Stimulated activated CD8-positive, alpha-beta memory T cell treated with anti-CD3 and anti-CD28 coated beads, Interleukin-2, amount 100 ng/mL, for 48 hours (primary cell): ENCODE measurements around the gene SCN8A.
"Not testable (repeated sequence)": the region's sequence is repeated elsewhere in the genome, so short reads cannot be mapped to it uniquely, and the experiment has no call there.

Source experiments
- DNase-seq, 2 donors: peaks; one replicate each; pipeline ENCODE4 v3.0.0-alpha.2; 2020; ENCODE audit warnings: low read depth in 2 of 2

Gene SCN8A

GRCh38 chr12:51622564-51622963 is 31.5 kb downstream of the SCN8A start:
- no peak for DNase-seq

- DNase-seq: no peak
Observed at GRCh38 chr12:51625370-51625769, 34.3 kb downstream of the SCN8A start.

GRCh38 chr12:51626115-51626514 is 35.1 kb downstream of the SCN8A start:
- DNase-seq: no peak

DNA sequence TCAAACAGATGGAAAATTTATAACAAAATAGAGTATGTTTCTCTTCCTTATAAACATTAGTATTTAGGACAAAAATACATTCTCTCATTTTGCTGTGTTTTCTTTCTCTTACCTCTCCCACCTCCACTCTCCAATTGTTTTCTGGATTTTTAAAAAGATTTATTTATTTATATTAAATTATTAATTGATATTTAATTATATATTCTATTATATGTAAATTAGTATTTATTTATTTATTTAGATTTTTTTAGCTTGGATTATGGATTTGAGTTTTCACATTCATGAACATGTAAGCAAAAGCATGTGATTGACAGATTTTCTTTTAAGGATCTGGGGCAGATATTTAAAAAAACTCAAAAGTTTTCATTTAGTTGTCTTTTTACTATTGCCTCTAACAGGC is 35.6 kb downstream of the SCN8A start:
- DNase-seq: no peak

- DNase-seq: no peak
Observed at GRCh38 chr12:51630256-51630880, 39.3 kb downstream of the SCN8A start.

GRCh38 chr12:51630986-51631385 is 40.0 kb downstream of the SCN8A start:
- DNase-seq: no peak

DNA sequence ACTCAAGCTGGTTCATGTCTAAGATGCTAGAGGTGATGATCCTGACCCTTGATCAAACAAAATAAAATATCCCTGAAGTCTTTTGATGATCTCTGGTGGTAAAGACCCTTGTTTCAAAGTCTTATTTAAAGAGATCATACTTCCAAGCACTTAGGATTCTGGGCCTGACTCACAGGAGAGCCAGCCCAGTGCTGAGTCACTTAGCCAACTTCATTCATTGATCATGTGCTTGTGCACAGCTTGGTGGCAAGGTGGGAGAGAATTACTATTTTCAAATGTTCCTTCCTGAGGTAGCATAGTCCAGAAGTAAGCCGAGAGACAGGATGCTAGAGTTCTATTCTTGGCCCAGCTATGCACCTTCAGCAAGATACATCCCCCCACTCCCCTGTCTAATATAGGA is 40.6 kb downstream of the SCN8A start:
- DNase-seq: no peak

- DNase-seq: no peak
Observed at GRCh38 chr12:51632623-51633022, 41.6 kb downstream of the SCN8A start.

- DNase-seq: no peak
Observed at GRCh38 chr12:51635346-51635745, 44.3 kb downstream of the SCN8A start.

GRCh38 chr12:51636581-51636980 is 45.5 kb downstream of the SCN8A start:
- DNase-seq: no peak

- no peak for DNase-seq
Observed at GRCh38 chr12:51636986-51637385, 46.0 kb downstream of the SCN8A start.

DNA sequence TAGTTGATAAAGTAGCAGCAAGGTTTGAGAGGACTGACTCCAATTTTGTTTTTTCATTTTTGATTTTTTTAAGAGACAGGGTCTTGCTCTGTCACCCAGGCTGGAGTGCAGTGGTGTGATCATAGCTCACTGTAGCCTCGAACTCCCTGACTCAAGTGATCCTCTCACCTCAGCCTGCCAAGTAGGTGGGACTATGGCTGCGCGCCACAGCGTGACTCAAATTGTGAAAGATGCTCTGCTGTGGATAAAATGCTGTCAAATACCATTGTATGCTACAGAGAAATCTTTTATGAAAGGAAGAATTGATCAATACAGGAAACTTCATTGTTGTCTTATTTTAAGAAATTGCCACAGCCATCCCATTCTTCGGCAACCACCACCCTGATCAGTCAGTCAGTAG is 48.3 kb downstream of the SCN8A start:
- DNase-seq: peak in 1 of 2 donors; percentile 0

DNA sequence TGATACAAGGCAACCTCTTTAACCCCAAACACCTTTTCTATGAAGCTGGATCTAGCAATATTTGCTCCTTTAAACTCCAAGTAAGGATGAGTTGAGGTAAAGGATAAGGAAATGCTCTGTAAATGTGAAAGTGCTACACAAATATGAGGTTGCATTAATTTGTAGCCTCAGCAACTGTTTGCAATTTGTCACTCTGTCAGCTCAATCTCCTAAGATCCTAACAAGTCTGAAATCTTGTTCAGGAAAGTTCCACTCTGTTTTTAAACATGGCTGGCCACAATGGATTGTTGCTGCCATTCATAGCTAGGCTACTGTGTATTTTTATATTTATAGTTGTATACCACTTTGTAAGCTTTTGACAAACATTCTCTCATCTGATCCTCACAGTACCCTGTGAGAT is 51.3 kb downstream of the SCN8A start:
- DNase-seq: no peak

- DNase-seq: no peak
Observed at GRCh38 chr12:51643951-51644350, 52.9 kb downstream of the SCN8A start.

DNA sequence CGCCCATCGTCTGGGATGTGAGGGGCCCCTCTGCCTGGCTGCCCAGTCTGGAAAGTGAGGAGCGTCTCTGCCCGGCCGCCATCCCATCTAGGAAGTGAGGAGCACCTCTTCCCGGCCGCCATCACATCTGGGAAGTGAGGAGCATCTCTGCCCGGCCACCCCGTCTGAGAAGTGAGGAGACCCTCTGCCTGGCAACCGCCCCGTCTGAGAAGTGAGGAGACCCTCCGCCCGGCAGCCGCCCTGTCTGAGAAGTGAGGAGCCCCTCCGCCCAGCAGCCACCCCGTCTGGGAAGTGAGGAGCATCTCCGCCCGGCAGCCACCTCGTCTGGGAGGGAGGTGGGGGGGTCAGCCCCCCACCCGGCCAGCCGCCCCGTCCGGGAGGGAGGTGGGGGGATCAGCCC is 53.7 kb downstream of the SCN8A start:
- not testable (repeated sequence) for DNase-seq

DNA sequence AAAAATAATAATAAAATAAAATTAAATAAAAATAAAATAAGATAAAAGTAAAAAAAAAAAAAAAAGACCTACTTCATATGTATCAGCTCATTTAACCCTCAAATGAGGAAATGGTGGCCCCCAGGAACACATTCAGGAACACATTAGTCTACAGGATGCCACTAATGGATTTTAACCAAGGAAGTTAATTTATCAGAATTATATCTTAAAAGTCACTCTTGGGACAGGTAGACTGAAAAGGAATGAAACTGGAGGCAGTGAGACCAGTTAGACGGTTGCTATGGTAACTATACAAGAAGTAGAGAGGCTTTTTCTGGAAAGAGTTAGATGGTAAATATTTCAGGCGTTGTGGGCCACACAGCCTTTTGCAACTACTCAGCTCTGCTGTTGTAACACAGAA is 54.9 kb downstream of the SCN8A start:
- DNase-seq: no peak

DNA sequence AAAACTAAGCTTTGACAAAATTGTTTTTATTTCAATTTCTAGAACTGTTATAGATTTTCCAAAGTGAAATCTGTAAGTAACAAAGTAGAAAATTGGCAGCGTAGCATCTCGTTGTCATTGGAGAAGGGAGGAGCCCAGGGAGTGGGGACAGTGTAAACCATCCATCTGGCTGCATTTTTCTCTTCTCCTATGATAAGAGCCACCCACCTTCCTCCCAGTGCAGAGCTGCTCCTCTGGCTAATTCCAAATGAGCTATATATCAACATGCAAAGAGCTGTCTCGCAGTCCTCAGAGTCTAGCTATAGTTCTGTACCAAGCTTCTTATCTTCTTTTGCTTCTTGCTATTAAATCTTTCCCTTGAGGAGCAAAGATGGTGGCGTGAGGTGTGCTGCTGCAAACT is 56.6 kb downstream of the SCN8A start:
- no peak for DNase-seq

DNA sequence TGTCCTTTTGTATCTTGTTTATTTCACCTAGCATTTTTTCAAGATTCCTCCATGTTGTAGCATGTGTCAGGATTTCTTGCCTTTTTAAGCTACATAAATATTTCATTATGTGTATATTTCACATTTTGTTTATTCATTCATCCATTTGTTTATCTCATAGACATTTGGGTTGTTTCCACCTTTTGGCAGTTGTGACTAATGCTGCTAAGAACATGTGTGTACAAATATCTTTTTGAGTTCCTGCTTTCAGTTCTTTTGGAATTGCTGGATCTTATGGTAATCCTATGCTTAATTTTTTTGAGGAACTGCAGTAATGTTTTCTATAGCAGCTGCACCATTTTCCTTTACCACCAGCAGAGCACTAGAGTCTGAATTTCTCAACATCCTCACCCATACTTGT is 62.4 kb downstream of the SCN8A start:
- no peak for DNase-seq

- no peak for DNase-seq
Observed at GRCh38 chr12:51661199-51661598, 70.2 kb downstream of the SCN8A start.

DNA sequence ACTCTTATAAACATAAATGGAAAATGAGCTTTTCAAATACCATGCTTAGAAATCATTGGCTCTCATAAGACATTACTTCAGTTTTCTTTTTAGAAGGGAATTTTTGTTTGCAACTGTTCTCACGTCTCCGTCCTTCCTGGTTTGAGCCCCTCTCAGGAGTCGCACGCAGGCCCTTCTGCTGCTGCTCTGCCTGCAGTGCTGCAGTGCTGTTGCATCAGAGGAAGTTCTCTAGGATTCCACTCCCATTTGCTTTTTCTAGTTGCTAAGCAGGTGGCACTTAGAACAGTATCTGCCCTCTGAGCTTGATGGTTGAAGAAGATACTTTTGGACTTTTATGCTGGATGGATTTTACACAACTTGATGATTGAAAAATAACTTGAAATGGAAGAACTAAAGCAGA is 70.8 kb downstream of the SCN8A start:
- DNase-seq: no peak

DNA sequence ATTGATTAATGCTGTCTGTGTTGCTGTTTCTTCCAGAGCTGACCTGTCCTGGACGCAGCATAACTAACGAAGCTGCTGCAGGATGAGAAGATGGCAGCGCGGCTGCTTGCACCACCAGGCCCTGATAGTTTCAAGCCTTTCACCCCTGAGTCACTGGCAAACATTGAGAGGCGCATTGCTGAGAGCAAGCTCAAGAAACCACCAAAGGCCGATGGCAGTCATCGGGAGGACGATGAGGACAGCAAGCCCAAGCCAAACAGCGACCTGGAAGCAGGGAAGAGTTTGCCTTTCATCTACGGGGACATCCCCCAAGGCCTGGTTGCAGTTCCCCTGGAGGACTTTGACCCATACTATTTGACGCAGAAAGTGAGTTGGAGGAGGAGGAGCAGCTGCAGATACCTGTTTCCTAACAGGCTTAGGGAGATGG is 71.7 kb downstream of the SCN8A start:
- DNase-seq: no peak

- DNase-seq: no peak
Observed at GRCh38 chr12:51663390-51663789, 72.4 kb downstream of the SCN8A start.

- no peak for DNase-seq
Observed at GRCh38 chr12:51666696-51667095, 75.7 kb downstream of the SCN8A start.

GRCh38 chr12:51667269-51667668 is 76.2 kb downstream of the SCN8A start:
- DNase-seq: no peak
